HG03342 (cell line): ENCODE results near the gene IZUMO1R.
"Not testable (repeated sequence)": the region's sequence is repeated elsewhere in the genome, so short reads cannot be mapped to it uniquely, and the experiment has no call there.

Experiments
- ATAC-seq: cut with Tn5 transposase; IDR thresholded peaks from one replicate; pipeline ENCODE4 v1.9.1; 2021; ENCODE audit warnings: mild to moderate bottlenecking, moderate library complexity; ENCODE audit not compliant: unreplicated experiment

The IZUMO1R gene

GRCh38 chr11:94322501-94322900 lies 18.1 kb downstream of the IZUMO1R start:
- ATAC-seq, result no peak

DNA sequence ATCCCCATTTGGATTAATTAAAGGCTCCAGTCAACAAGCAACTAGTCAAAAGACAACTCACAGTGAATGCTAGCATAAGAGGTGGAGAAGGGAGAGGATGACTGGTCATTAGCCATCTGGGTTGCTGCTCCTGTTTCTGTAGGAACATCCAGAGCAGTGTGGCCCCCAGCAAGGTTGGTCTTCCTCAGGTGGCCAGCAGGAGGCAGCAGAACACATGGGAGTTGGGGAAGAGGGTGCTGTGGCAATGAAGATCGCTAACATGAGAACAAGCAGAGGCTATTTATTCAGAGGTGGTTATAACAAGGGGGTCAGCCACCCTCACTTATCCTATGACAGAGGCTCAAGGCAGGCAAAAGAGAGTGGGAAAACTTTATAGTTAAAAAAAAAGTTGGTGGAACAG lies 21.3 kb downstream of the IZUMO1R start:
- peak; percentile 94 for ATAC-seq

DNA sequence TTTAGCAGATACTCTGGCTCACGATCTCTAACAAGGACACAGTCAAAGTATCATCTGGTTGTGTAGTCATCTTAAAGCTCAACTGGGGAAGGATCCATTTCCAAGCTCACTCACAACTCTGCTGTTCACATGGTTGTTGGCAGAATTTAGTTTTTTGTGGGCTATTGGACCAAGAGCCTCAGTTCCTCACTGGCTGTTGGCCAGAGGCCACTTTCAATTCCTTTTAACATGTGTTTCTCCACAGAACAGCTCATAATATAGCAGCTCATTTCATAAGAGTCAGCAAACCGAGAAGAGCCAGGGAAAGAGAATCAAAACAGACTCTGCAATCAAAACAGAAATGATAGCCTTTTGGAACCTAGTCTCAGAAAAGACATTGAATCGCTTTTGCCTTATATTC lies 22.6 kb downstream of the IZUMO1R start:
- no peak for ATAC-seq

DNA sequence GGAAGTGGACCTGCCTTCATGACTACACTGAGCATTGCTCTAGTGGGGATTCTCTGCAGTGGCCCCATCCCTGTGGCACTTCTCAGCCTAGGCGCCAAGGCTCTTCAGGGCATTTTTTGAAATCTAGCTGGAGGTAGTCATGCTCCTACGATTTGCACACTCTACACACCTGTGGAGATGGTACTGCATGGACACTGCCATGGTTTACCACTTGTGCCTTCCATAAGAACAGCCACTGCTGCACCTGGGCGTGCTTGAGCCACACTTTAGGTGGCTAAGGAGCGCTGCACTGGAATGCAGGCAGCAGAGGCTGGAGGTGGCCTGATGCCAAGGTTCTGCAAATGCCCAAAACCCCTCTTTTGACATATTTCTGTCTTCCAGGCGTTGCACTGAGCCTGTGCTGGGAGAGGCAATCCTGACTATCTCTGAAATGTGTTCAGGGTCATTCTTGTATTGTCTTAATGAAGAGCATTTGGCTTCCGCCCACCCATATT lies 24.3 kb downstream of the IZUMO1R start:
- ATAC-seq, result no peak

- ATAC-seq, result no peak
Observed at GRCh38 chr11:94329501-94329900, 25.1 kb downstream of the IZUMO1R start.

GRCh38 chr11:94330789-94331188 lies 26.4 kb downstream of the IZUMO1R start:
- no peak for ATAC-seq

- ATAC-seq, result no peak
Observed at GRCh38 chr11:94332814-94333213, 28.4 kb downstream of the IZUMO1R start.

DNA sequence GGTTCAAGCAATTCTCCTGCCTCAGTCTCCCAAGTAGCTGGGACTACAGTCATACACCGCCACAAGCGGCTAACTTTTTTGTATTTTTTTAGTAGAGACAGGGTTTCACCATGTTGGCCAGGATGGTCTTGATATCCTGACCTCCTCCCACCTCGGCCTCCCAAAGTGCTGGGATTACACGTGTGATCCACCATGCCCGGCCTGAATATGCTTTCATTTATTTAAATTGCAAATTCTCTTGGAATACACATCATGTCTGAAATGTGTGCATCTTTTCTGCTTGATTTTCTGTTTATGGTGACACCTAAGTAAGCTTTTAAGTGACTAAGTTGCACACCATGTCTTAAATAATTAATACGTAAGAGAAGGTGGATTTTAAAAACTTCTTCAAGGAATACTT lies 31.7 kb downstream of the IZUMO1R start:
- no peak for ATAC-seq

DNA sequence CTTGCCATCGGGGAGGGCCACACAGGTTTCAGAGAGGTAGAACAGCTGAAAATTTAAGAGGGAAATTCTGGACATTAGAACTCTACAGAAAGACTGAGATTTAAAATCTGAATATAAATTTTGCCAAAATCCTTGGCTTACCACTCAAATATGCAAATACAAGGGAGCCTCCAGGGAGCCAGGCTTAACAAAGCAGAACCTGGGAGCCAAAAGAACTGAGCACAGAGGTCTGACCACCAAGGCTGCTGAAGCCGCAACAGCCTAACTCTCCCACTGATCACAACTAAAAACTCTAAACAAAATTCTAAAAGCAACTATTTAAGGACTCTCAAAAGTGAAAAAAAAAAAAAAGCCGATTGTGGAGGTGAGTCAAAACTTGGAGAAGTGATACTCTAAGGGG lies 34.3 kb downstream of the IZUMO1R start:
- ATAC-seq, result no peak

- no peak for ATAC-seq
Observed at GRCh38 chr11:94342250-94342649, 37.9 kb downstream of the IZUMO1R start.

DNA sequence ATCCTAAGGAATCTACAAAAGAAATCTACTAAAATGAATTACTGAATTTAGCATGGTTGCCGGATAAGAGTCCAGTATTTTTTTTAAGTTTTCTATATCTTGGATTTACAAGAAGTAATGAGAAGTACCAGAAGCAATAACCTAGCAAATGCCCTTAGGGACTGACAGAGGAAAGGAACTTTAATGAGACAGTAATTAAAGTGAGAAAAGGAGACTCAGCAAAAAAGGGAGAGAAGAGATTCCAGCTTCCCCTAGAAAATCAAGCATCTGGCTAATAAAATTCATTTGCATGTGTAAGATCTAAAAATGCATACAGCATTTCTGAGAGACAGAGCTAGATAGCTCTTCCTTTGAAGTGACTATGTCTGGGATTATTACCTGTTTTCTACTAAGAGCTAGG lies 39.1 kb downstream of the IZUMO1R start:
- ATAC-seq, result no peak

DNA sequence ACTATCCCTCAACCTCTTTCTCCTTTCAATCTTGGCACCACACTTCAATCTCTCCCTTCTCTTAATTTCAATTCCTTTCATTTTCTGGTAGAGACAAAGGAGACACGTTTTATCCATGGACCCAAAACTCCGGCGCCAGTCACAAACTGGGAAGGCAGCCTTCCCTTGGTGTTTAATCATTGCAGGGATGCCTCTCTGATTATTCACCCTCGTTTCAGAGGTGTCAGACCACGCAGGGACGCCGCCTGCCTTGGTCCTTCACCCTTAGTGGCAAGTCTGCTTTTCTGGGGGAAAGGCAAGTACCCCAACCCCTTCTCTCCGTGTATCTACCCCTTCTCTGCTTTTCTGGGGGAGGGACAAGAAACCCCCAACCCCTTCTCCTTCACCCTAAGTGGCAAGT lies 41.9 kb downstream of the IZUMO1R start:
- ATAC-seq, result not testable (repeated sequence)

DNA sequence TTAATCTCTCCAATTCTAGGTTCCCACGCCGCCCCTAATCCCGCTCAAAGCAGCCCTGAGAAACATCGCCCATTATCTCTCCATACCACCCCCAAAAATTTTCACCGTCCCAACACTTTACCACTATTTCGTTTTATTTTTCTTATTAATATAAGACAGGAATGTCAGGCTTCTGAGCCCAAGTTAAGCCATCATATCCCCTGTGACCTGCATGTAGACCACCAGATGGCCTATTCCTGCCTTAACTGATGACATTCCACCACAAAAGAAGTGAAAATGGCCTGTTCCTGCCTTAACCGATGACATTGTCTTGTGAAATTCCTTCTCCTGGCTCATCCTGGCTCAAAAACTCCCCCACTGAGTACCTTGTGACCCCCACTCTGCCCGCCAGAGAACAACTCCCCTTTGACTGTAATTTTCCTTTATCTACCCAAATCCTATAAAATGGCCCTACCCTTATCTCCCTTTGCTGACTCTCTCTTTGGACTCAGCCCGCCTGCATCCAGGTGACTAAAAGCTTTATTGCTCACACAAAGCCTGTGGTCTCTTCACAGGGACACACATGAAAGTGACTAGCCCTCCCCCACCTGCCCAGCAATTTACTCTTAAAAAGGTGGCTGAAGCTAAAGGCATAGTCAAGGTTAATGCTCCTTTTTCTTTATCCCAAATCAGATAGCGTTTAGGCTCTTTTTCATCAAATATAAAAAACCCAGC lies 46.6 kb downstream of the IZUMO1R start:
- not testable (repeated sequence) for ATAC-seq
